GM19463 (cell line): Measurements from ENCODE around the gene PDE4D.
"Not testable (repeated sequence)": the region's sequence is repeated elsewhere in the genome, so short reads cannot be mapped to it uniquely, and the experiment has no call there.

Experiments
- ATAC-seq: cut with Tn5 transposase; IDR thresholded peaks from one replicate; pipeline ENCODE4 v1.9.1; 2021; ENCODE audit warnings: mild to moderate bottlenecking, moderate library complexity; ENCODE audit not compliant: unreplicated experiment

The PDE4D gene

DNA sequence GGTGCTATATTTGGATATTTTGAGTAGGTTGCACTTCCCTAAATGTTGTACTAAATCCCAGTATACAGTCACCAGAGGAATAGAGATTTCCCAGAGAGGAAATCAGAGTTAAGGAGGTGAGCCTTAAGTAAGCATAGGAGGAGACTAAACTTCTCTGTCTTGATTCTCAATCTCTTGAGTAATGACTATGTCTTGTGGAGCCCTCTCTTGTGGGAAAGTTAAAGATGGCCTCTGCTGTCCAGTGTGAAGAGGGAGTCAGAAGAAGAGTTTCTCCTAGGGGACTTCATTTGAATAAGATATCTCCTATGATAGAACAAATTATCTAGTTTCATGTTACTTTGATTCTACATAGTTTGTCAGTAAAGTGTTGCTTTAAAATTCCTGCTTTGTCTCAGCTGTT lies 502.5 kb downstream of the PDE4D start:
- no peak for ATAC-seq

DNA sequence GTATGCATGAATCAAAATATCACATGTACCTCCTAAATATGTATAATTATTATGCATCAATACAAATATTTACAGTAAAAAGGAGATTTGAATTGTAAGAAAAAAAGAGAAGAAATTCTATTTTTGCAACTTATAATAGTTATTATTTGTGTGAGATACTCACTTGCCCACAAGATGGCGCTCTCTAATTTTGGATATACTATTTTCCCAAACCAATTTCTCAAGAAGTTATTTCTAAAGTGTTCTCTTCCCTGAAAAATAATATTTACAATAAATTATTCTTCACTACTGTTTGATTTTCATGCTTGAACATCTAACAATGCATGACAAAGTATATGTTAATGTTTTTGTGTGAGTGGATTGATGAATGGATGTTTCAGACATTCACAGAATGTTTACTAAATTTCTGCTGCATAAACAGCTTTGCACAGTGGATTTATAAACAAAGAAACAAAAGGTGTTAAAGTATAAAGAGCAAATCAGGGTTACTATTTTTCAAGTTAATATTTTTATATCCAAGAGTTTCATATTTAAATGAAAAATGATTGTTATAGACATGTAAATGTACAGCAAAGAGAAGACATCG lies 503.4 kb downstream of the PDE4D start:
- ATAC-seq = no peak

DNA sequence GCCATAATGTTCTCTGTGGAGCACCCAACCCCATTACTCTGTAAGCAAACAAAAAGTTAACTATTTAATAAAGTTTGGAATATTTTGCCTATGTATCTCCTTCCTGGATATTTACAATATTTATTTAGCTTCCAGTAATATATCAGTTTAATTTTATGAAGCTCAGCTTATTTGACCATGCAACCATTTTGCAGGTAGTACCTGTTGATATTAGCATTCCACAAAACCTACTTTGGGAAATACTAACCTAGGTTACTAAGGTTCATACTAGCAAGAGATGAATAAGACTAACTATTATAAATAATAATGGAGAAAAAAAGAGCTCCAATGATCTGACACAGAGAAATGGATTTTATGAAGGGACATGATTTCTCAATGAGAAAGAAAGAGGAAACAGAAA lies 506.4 kb downstream of the PDE4D start:
- ATAC-seq = no peak

DNA sequence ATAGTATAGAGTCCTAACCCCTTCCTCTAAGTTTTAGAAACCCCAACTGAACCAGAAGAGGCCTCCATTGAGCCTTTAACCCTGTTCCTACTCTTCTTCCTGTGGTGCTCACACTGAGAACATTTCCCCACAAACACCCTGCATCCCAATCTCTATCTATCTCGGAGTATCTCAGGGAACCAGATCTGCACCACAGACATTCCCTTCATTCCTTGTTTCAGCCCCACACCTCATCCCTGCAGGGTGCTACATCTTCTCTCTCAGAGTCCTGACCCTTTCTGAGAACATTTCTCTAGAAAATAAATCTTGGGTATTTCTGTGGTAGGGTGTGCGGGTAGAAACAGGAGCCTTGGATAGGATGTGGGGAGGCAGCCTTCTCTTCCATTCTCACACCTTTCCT lies 507.8 kb downstream of the PDE4D start:
- no peak for ATAC-seq

DNA sequence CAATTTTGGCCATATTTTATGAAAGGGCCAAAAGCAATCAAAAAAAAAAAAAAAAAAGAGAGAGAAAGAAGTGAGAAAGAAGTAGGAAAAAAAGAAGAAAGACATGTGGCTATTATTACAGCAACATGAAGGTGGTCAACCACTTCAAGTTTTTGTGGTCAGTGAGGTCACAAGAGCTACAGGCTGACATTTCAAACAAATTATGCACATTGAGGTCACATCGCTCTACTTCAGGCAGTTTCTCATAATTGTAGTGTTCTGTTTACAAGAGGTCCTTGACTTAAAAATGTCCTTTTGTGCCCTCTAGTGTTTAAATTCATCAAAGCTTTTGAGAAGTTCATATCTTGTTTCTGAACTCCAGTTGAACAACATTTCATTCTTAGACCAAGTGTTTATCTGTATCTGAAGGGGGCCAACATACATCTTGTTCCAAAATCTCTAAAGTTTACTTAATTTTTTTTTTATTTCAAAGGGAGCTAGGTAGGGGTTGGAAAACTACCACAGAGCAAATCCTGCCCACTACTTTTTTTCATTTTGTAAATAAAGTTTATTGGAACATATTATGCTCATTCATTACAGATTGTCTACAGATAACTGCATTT lies 513.1 kb downstream of the PDE4D start:
- peak; percentile 93 for ATAC-seq

DNA sequence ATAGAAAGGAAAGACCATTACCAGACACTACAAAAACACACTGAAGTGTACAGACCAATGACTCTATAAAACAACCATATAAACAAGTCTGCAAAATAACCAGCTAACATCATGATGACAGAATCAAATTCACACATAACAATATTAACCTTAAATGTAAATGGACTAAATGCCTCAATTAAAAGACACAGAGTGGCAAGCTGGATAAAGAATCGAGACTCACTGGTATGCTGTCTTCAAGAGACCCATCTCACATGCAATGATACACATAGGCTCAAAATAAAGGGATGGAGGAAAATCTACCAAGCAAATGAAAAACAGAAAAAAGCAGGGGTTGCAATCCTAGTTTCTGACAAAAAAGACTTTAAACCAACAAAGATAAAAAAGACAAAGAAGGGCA lies 519.5 kb downstream of the PDE4D start:
- not testable (repeated sequence) for ATAC-seq

DNA sequence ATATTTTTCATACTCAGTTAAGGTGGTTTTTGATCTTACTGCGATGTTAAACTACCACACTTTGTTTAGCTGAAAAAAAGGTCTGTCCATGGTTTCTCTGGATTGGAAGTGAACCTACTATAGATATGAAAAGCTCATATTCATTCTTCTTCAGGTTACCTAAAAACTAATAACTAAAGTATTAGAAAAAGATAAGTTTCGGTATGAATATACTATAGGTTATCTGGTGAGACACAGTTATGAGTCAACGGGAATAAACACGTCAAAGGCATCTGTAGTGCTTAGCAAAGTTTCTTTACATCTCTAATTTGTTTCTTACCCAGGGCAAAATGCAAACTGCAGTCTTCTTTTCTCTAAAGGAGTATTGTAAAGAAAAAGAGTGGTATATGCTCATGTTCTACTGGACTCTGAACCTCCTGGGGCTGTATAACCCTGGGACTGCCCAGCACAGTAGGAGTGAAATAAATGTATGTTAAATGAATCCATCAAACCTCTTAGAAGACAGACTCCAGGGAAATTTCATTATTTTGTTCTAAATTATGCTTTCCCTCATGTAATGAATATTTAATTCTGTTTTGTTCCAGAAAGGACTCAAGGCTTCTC lies 521.9 kb downstream of the PDE4D start:
- no peak for ATAC-seq

DNA sequence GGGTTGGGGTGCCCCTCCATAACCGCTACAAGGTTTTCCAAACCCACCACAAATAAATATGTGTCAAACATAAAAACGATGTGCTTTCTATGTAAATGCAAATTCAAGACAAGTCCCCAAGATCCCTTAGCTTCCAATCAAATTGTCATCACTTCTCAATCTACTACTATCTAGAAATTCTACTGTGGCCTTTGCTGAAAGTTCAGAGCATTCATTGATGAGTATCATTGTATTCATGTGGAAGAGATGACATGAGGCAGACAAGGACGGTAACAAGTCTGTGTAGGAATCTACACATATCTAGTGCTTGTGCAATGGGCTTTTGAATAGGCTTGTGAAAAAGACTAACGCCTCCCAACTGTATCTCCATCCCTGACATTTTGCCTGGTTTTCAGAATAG lies 524.6 kb downstream of the PDE4D start:
- no peak for ATAC-seq

DNA sequence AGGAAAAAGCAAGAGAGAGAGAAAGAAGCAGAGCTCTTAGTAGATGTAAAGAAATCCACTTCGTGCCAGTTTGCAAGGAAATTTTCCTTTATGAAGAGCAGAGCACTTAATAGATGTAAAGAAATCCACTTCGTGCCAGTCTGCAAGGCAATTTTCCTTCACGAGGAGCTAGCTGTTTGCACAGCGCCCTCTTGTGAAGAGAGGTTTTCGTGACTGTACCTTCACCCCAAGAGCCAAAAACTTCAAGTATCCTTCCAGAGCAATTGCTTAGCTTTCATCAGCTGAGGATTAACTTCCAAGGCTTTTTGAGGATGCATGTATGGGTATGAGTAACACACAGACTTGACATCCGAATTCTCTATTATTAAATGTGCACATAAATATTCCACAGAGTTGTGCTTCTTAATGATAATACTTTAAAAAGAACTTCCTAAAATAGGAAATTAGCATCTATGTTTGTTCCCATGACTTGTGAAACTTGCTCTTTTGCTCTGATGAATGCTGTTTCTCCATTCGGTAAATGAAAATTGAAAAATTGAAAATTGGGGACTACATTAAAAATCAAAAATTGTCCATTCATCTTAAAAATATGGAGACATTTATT lies 525.6 kb downstream of the PDE4D start:
- ATAC-seq = no peak

DNA sequence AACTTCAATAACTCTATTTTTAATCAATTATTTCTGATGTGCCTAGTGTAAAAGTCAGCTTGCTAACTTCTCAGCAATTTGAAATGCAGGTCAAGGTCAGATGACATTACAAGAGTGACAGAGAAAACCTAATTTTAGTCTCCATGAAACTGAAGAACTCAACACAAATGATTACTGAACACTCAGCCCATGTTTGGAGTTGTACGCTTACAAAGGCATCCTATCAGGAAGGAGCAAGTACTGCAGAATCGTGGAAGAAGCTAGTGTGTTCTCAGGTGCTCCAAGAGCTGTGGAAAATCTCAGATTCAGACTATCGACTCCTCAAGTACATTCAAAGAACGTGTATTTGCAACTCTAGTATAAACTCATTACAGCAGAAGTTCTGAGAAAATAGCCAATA lies 526.7 kb downstream of the PDE4D start:
- no peak for ATAC-seq

DNA sequence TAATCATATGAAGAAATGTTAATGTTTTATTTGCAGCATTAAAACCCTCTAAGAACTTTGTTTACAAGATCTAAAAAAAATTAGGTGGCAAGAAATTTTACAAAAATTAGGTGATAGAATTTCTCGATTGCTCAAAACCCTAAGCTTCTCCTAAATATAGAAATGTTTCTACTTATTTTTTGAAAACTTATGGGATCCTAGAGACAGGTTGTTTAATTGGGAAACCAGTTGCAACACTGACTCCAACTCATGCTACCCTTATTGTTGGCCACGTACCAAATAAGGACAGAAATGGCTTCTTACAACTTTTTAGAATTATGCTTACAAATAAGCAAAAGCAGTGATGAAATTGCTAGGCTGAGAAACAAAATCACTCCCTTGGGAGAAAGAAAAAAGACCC lies 531.1 kb downstream of the PDE4D start:
- no peak for ATAC-seq

DNA sequence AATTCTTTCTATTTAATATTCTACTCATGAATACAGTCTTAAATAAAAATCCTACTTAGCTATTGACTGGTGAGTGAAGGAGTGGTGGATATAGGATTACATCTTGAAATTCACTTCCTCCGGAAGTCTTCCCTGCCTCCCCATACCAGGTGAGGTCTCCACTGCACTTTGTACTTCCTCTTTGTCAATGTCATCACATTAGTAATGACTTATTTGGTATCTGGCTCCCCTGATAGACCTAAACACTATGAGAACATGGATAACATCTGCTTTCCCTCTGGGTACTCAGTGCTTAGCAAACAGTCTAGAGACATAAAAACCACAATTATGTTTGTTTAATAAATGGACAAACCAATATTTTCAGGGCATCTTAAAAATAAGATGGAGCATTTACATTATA lies 532.1 kb downstream of the PDE4D start:
- ATAC-seq = no peak

DNA sequence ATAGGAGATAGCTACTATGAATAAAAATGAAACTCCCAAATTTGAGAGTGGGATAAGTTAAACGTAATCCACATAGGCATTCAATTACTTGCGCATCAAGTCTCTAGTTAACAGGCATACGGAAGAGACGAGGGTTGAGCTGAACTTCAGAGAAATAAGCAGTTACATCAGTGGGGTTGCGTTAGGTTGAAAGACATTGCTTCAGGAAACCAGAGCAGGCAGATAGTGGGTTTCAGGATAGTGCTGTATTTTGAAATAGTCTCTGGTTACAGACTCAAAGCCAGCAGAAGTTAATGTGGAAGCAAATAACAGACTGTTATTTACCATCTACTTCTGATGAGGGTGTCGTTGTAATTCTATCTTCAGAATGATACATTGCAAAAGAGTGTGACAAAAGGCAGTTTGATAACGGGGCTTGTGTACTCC lies 533.4 kb downstream of the PDE4D start:
- ATAC-seq = no peak

DNA sequence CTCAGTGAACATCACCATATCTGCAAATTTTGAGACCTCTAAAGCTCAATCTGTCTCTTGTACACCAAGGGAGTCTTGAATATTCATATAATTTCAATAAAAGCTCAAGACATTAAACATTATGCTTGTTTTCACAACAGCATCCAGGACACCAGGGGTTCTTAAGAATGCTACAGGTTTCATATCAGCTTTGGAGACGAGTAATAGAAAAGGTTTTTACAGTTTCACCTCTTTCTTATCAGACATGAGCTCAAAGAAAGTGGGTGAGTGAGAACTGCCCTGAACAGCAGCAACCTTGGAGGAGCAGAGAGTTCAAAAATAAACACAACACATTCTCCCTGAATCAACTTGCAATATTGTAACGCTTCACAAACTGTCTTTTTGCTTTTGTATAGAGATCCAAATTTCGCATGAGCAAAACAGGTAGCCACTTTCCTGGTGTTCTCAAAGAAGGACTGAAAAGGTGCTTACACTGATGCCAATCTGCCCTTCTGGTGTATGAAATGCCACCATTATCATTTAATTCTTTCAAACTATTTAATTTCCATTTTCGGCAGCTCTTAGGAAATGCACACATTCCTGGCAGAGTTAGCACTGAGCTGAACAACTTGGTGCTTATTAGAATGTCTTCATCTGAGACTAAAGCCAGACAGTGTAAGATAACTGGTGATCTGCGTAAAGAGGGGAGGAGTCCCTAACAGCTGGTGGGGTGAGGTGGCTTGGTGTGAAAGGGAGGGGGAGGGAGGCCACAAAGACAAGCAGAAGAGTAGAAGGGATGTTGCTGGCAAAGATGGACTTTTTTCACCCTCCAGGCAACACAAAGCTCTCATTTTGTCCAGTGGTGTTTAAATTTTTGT lies 535.3 kb downstream of the PDE4D start:
- ATAC-seq = no peak

DNA sequence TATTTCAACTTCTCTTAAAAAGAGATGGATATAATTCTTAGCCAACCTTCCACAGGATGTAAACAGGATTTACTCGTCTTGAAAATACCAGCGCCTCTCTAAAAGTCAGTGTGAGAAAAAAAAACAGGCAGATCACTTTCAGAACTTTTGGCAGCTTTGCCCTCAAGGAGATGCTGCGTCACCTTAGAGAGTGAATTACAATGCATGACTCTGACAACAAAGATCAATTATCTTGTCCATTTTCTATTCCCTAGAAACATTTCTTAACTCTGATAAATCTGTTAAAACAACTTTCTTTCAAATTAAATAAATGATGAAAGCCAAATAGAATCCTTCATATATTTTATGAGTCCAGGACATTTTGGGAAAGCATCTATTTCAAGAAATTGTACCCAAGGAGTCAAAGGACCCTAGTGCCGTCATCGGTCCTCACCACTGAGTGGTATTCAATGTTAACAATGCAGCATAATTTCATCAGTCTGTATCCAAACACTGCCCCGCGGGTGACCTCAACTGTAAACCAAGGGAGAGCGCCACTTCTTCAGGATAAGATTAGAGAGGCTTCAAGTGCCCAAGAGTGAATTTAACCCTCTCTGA lies 536.0 kb downstream of the PDE4D start:
- no peak for ATAC-seq

DNA sequence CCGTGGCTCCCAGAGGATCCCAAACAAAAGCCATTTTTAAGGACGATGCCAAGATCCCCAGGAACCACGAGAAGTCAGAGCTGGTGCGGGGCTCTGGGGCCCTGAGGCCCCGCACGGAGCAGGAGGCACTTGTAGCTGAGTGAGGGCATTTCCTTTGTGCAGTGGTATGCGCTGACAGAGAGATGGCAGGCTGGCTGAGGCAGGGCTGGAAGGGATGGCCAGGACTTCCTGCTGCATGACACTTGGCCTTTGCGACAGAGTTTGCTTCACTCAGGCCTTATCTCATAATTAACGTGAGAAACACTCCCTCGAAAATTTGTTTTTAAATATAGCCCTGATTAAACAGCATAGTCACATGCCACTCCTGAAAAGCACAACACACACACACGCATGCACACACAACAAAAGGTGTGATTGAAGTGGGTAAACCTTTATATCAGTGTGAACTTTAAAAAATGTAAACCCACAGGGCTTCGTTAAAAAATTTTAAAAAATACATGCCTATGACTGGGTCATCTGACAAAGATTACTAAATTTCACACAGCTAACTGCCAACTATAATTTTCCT lies 536.6 kb downstream of the PDE4D start:
- ATAC-seq = no peak

DNA sequence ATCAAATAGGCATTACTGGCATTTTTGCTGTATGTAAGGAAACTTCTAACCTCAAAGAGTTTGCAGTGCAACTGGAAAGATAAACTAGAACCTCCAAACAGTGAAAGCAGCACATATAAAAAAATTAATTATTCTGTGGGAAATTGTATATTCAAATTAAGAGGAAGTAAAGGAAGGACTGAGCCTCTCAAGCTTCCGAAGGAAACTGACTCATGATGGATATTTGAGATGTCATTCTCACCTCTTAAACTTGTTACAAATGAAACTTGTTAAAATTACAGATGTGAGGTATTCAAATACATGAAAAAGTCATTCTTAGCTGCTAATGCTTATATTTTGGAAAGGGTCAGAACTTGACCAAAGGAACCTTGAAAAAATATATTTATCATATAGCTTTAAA lies 538.7 kb downstream of the PDE4D start:
- ATAC-seq = no peak

DNA sequence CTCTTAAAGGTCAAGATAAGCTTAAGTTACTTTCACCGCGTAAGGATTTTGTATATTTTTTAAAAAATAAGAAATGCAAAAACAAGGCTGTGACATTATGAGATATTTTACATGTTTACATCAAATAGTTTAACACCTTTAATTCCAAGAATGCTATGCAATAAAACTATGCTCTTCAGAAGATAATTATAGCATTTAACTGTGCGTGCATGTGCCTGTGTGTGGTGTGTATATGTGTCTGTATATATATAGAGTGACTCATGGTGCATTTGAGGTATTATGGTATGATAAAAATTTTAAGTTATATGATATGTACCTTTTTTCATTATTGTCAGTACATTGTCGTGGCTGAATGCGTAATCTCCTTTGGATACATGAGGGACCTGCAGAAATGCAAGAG lies 539.3 kb downstream of the PDE4D start:
- no peak for ATAC-seq

DNA sequence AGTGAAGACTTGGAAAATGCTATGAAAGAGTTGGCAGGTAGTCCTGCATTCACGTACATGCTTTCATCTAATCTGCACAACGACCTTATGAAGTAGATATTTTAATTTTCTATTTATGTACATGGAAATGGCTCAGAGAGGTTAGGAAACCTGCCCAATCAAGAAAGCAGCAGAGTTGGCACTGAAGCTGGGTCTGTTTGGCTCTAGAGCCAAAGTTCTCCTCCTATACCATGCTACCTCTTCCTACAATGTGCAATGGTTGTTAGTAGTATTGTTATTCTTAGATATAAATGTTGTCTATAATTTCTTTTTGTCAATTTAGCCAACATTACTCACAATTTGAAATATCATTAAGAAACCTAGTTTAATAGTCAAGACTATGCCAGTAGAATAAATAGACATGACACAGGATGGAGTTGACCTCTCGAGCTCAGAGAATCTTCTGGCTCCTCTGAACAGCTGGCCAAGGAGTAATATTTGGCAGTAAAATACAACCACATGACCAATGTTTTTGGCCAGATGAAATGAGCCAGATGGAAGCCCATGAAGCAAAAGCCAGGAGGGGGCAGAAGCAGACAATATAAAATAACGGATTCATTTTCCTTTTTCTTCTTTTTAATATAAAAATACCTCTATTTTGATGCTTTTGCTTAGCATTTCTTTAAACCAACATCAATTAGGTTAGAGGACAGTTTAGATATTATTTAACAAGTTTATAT lies 542.3 kb downstream of the PDE4D start:
- no peak for ATAC-seq

DNA sequence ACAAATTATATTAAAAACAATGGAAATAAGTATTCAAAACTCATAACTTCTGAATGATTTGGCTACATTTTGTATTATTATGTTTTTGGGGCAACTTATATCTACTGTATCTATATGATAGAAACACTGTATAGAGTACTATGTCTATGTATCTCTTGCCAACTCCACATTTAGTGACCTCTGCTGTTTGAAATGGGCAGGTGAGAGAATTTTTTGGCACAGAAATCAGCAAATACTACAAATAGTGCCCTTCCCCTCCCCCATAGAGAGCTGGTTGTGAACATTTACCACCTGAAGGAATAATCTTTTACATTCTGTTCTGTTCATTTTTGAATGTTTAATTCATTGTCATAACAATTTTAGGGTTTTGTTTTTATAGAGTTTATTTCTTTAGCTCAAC lies 545.3 kb downstream of the PDE4D start:
- ATAC-seq = no peak
